ENCODE data around the gene MAGEB1.

DNA sequence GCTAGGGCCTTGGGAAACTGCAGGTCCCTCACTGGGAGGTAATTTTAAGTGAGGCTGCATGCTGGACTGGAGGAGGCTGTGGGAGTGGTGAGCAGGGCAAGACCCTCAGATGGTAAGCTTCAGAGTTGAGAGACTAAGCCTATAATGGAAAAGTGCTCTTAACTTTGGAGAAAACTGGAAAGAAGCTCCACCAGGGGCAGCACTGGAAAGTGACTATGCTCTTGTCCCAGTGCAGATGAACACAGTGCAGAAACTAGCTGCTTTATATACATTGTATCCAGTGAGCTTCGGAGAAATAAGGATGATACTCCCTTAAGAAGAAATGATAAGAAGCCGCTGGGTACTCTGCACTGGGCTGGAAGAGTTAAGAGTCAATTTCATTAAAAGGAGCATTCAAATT, 34.8 kb upstream of the MAGEB1 start:
- TF ChIP-seq ATF3 (IDR thresholded peaks at IDR 0.05) = no peak
- TF ChIP-seq, protein P1, sequence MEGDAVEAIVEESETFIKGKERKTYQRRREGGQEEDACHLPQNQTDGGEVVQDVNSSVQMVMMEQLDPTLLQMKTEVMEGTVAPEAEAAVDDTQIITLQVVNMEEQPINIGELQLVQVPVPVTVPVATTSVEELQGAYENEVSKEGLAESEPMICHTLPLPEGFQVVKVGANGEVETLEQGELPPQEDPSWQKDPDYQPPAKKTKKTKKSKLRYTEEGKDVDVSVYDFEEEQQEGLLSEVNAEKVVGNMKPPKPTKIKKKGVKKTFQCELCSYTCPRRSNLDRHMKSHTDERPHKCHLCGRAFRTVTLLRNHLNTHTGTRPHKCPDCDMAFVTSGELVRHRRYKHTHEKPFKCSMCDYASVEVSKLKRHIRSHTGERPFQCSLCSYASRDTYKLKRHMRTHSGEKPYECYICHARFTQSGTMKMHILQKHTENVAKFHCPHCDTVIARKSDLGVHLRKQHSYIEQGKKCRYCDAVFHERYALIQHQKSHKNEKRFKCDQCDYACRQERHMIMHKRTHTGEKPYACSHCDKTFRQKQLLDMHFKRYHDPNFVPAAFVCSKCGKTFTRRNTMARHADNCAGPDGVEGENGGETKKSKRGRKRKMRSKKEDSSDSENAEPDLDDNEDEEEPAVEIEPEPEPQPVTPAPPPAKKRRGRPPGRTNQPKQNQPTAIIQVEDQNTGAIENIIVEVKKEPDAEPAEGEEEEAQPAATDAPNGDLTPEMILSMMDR (IDR thresholded peaks at IDR 0.05; ENCODE audit: low read depth, low read length, missing input control) = no peak
- TF ChIP-seq RAD21 (IDR thresholded peaks at IDR 0.05) = no peak
- TF ChIP-seq, protein P2, sequence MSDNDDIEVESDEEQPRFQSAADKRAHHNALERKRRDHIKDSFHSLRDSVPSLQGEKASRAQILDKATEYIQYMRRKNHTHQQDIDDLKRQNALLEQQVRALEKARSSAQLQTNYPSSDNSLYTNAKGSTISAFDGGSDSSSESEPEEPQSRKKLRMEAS (IDR thresholded peaks at IDR 0.05) = no peak
- no peak for TF ChIP-seq YY1 (IDR thresholded peaks at IDR 0.05)
- no peak for TF ChIP-seq ZBTB33 (IDR thresholded peaks at IDR 0.05)
- TF ChIP-seq RXRA (IDR thresholded peaks at IDR 0.05) = no peak

Data from liver (tissue), 3 donors.